Measurements from ENCODE around the gene TMEM185A.
A peak's percentile ranks its signal among the peaks of the same experiment; 100 is the strongest.
"Not testable (repeated sequence)": the region's sequence is repeated elsewhere in the genome, so short reads cannot be mapped to it uniquely, and the experiment has no call there.

Gene TMEM185A

GRCh38 chrX:149631234-149632165 lies at the start of gene TMEM185A:
TSS of gene TMEM185A (minus strand) at chrX:149631792. CDS start at chrX:149631580, 212 bp downstream.
- DNase-seq: peak; percentile 83

GRCh38 chrX:149681182-149681581 lies 49.6 kb upstream of the TMEM185A start:
- DNase-seq: no peak

- DNase-seq: not testable (repeated sequence)
Measured at GRCh38 chrX:149679164-149679678, 47.6 kb upstream of the TMEM185A start.

GRCh38 chrX:149675554-149675953 lies 44.0 kb upstream of the TMEM185A start:
- not testable (repeated sequence) for DNase-seq

GRCh38 chrX:149675088-149675487 lies 43.5 kb upstream of the TMEM185A start:
- DNase-seq: not testable (repeated sequence)

- not testable (repeated sequence) for DNase-seq
Measured at GRCh38 chrX:149660613-149661012, 29.0 kb upstream of the TMEM185A start.

- DNase-seq: not testable (repeated sequence)
Measured at GRCh38 chrX:149656260-149656884, 24.8 kb upstream of the TMEM185A start.

- DNase-seq: no peak
Measured at GRCh38 chrX:149652232-149652981, 20.8 kb upstream of the TMEM185A start.

GRCh38 chrX:149650162-149650561 lies 18.6 kb upstream of the TMEM185A start:
- DNase-seq: no peak

- DNase-seq: no peak
Measured at GRCh38 chrX:149648932-149649331, 17.3 kb upstream of the TMEM185A start.

GRCh38 chrX:149647505-149647904 lies 15.9 kb upstream of the TMEM185A start:
- no peak for DNase-seq

- DNase-seq: no peak
Measured at GRCh38 chrX:149643496-149643895, 11.9 kb upstream of the TMEM185A start.

GRCh38 chrX:149641835-149642234 lies 10.2 kb upstream of the TMEM185A start:
- DNase-seq: no peak

GRCh38 chrX:149641432-149641831 lies 9.8 kb upstream of the TMEM185A start:
- DNase-seq: no peak

- no peak for DNase-seq
Measured at GRCh38 chrX:149639568-149639967, 8.0 kb upstream of the TMEM185A start.

- no peak for DNase-seq
Measured at GRCh38 chrX:149638860-149639259, 7.3 kb upstream of the TMEM185A start.

GRCh38 chrX:149633511-149633910 lies 1.9 kb upstream of the TMEM185A start:
- no peak for DNase-seq

- no peak for DNase-seq
Measured at GRCh38 chrX:149630681-149631233, 835 bp downstream of the TMEM185A start.

GRCh38 chrX:149629730-149630387 lies 1.7 kb downstream of the TMEM185A start:
- DNase-seq: no peak

GRCh38 chrX:149628768-149629167 lies 2.8 kb downstream of the TMEM185A start:
- DNase-seq: no peak

- DNase-seq: no peak
Measured at GRCh38 chrX:149628280-149628679, 3.3 kb downstream of the TMEM185A start.

GRCh38 chrX:149626829-149627228 lies 4.8 kb downstream of the TMEM185A start:
- not testable (repeated sequence) for DNase-seq

Measured in stimulated activated CD4-positive, alpha-beta T cell treated with anti-CD3 and anti-CD28 coated beads, Interleukin-15, amount 100 ng/mL, for 24 hours (primary cell).